ENCODE data around the gene SLC8A1. TPM values are rescaled to one million over a fixed set of nuclear protein-coding genes. Genes with fewer than 3 reads are reported as not detected.

Gene SLC8A1
- total RNA-seq, 1 experiment from 2014 or later = 1.7 TPM

GRCh38 chr2:40394597-40394996 lies 57.3 kb downstream of the SLC8A1 start:
- H3K4me3 Mint-ChIP-seq = no peak overlapping the region
- no peak overlapping the region for H3K4me2 ChIP-seq (ENCODE audit: insufficient read depth, insufficient read length, low read length)
- H2BK20ac ChIP-seq (ENCODE audit: low read depth, low read length, poor library complexity, severe bottlenecking) = no peak overlapping the region
- H3K27me3 ChIP-seq (ENCODE audit: insufficient read depth, low read length) = no peaks in the 10 kb centered on the region
- H3K36me3 Mint-ChIP-seq (ENCODE audit: insufficient read depth in 1 of 3, low read depth in 3 of 3) = 0 out of 7 replicates have a peak, but pooled peaks cover 0 to 2% (median 0%) of the 10 kb centered on the region in 3 experiments
- no peak overlapping the region for H3K14ac ChIP-seq (ENCODE audit: insufficient read depth, low read length)
- no peak overlapping the region for H3K18ac ChIP-seq (ENCODE audit: insufficient read length, low read depth, low read length)
- no peak overlapping the region for H2BK120ac ChIP-seq (ENCODE audit: low read depth, low read length, poor library complexity, severe bottlenecking)
- no peak overlapping the region for H3T11ph ChIP-seq (ENCODE audit: low read length)
- no peak overlapping the region for H4K91ac ChIP-seq (ENCODE audit: insufficient read length, low read depth, low read length)
- H2AFZ ChIP-seq (ENCODE audit: low read length) = no peak overlapping the region
- H2AK5ac ChIP-seq (ENCODE audit: insufficient read length, low read length) = no peak overlapping the region
- no peak overlapping the region for H2BK12ac ChIP-seq (ENCODE audit: insufficient read length, low read depth, low read length)
- no peak overlapping the region for H3K27ac ChIP-seq (ENCODE audit: insufficient read length, low read depth, low read length)
- no CpG with 5 or more reads among the region's 1 CpG for WGBS (ENCODE audit: extremely low coverage, insufficient read length, low lambda C conversion rate)
- H2BK15ac ChIP-seq (ENCODE audit: low read depth, low read length) = no peak overlapping the region
- peak overlapping the region in 1 of 3 experiments; percentile 62; a peak in 1 of 7 replicates for H3K27ac Mint-ChIP-seq
- no peaks in the 10 kb centered on the region for H3K4me1 ChIP-seq (ENCODE audit: insufficient read depth, low read length)
- no peak overlapping the region for H3K56ac ChIP-seq (ENCODE audit: insufficient read length, low read depth, low read length)
- no peak for DNase-seq
- no peak overlapping the region for H3K4ac ChIP-seq (ENCODE audit: low read depth, low read length)
- no peak overlapping the region for H2BK5ac ChIP-seq (ENCODE audit: insufficient read length, low read length)
- no peaks in the 10 kb centered on the region for H3K79me1 ChIP-seq (ENCODE audit: insufficient read depth, low read depth, low read length, poor library complexity, severe bottlenecking)
- no peaks in the 10 kb centered on the region for H3K79me2 ChIP-seq (ENCODE audit: insufficient read depth, low read length)
- peaks cover 8 to 10% of the 10 kb centered on the region in 2 experiments; a peak in 3 of 4 replicates for H3K4me1 Mint-ChIP-seq
- no peaks in the 10 kb centered on the region for H3K27me3 Mint-ChIP-seq (ENCODE audit: low read depth)
- H3K23me2 ChIP-seq (ENCODE audit: insufficient read length, low read depth, low read length, poor library complexity, severe bottlenecking) = no peaks in the 10 kb centered on the region
- no peak for TF ChIP-seq CTCF (conservative IDR thresholded peaks at IDR 0.05)
- no peak overlapping the region for H4K5ac ChIP-seq (ENCODE audit: insufficient read length, low read depth, low read length)
- no peak overlapping the region for H3K23ac ChIP-seq (ENCODE audit: insufficient read length, low read depth, low read length)
- H3K9me3 ChIP-seq (ENCODE audit: control insufficient read depth, low read depth, low read length) = no peaks in the 10 kb centered on the region
- no peaks in the 10 kb centered on the region for H3K9me3 Mint-ChIP-seq
- no peaks in the 10 kb centered on the region for H4K20me1 ChIP-seq (ENCODE audit: control insufficient read depth, insufficient read depth, insufficient read length)
- no peak overlapping the region for H3K9ac ChIP-seq (ENCODE audit: extremely low read depth, insufficient read length, low read length)
- no peak overlapping the region for H4K8ac ChIP-seq (replicated peaks; ENCODE audit: insufficient read length, low read depth, low read length)

Measured in H9 (cell line).